Measurements from ENCODE around the gene SEPTIN8. TPM values are rescaled to one million over a fixed set of nuclear protein-coding genes. Genes with fewer than 3 reads are reported as not detected.
A peak's percentile ranks its signal among the peaks of the same experiment; 100 is the strongest.

The SEPTIN8 gene
- total and polyA plus RNA-seq, 11 donors = 11.0 to 47.6 (median 33.6) TPM

GRCh38 chr5:132756542-132756941, 20.5 kb downstream of the SEPTIN8 start:
- Histone ChIP-seq H3K4me3 (no peak overlapping the region), H3K36me3 (peaks cover 0 to 64% (median 49%) of the 10 kb centered on the region in 9 donors), H3K9me3 (no peaks in the 10 kb centered on the region), H3K27me3 (no peaks in the 10 kb centered on the region), H3K4me1 (peaks cover 0 to 2% (median 0%) of the 10 kb centered on the region in 12 donors), H3K27ac (no peak overlapping the region)
- DNase-seq (no peak), ATAC-seq (no peak)
- 74 to 91% (median 87%) methylated on average over 5 of the region's 5 CpGs for WGBS, 4 donors
- TF ChIP-seq POLR2A (IDR thresholded peaks at IDR 0.05) (no peak), CTCF (IDR thresholded peaks at IDR 0.05) (no peak)
- intact Hi-C loops (cut with DNase I) = loop anchor here in 3 of 10 donors (5.0 to 10.0 kb wide), 3 partner anchors 58 to 68 kb away; partner anchors contain the start of gene SOWAHA (in 1 of the 3)

GRCh38 chr5:132754947-132755346, 22.1 kb downstream of the SEPTIN8 start:
- no peak overlapping the region for H3K4me3 ChIP-seq
- ATAC-seq = peak in 2 of 4 donors; percentile 22 to 36

GRCh38 chr5:132754111-132754510, 22.9 kb downstream of the SEPTIN8 start:
- Histone ChIP-seq H3K4me1 (peaks cover 0 to 2% (median 0%) of the 10 kb centered on the region in 12 donors), H3K9me3 (no peaks in the 10 kb centered on the region), H3K27me3 (no peaks in the 10 kb centered on the region), H3K36me3 (peaks cover 0 to 44% (median 26%) of the 10 kb centered on the region in 9 donors), H3K4me3 (no peak overlapping the region), H3K27ac (no peak overlapping the region)
- WGBS, 4 donors = 94 to 95% (median 94%) methylated on average over 4 of the region's 4 CpGs
- no peak for TF ChIP-seq POLR2A (IDR thresholded peaks at IDR 0.05)
- no peak for TF ChIP-seq CTCF (IDR thresholded peaks at IDR 0.05)
- intact Hi-C loops (cut with DNase I) = loop anchor here in 5 of 10 donors (5.0 to 10.0 kb wide), 4 partner anchors 61 to 71 kb away; partner anchors contain the start of gene SOWAHA (in 1 of the 5)
- DNase-seq (no peak), ATAC-seq (no peak)

More at GRCh38 chr5:132754947-132755346, 22.1 kb downstream of the SEPTIN8 start:
- no peak for DNase-seq
- peaks cover 0 to 52% (median 33%) of the 10 kb centered on the region in 9 donors for H3K36me3 ChIP-seq
- H3K27me3 ChIP-seq = no peaks in the 10 kb centered on the region
- TF ChIP-seq POLR2A (IDR thresholded peaks at IDR 0.05) (no peak), CTCF (IDR thresholded peaks at IDR 0.05) (peak in 6 of 12 donors; percentile 15 to 36 (median 20))
- H3K27ac ChIP-seq = no peak overlapping the region
- intact Hi-C loops (cut with DNase I) = loop anchor here in 6 of 10 donors (5.0 to 10.0 kb wide), 4 partner anchors 60 to 70 kb away; partner anchors contain the start of gene SOWAHA (in 1 of the 6)
- H3K9me3 ChIP-seq = no peaks in the 10 kb centered on the region
- peaks cover 0 to 2% (median 0%) of the 10 kb centered on the region in 12 donors for H3K4me1 ChIP-seq

GRCh38 chr5:132753135-132753987, 23.7 kb downstream of the SEPTIN8 start:
- no peak for TF ChIP-seq POLR2A (IDR thresholded peaks at IDR 0.05)
- TF ChIP-seq CTCF (IDR thresholded peaks at IDR 0.05) = peak in 2 of 12 donors; percentile 12
- H3K36me3 ChIP-seq = peaks cover 0 to 37% (median 18%) of the 10 kb centered on the region in 9 donors
- no peaks in the 10 kb centered on the region for H3K9me3 ChIP-seq
- no peak overlapping the region for H3K27ac ChIP-seq
- intact Hi-C loops (cut with DNase I) = loop anchor here in 6 of 10 donors (2.0 to 10.0 kb wide), 5 partner anchors 61 to 71 kb away; partner anchors contain the start of gene SOWAHA (in 1 of the 6)
- H3K4me1 ChIP-seq = peaks cover 0 to 2% (median 0%) of the 10 kb centered on the region in 12 donors
- H3K4me3 ChIP-seq = no peak overlapping the region
- no peak for DNase-seq
- ATAC-seq = peak in 2 of 4 donors; percentile 24 to 45
- 75 to 91% (median 78%) methylated on average over 2 of the region's 2 CpGs for WGBS, 4 donors
- peaks cover 0 to 2% (median 0%) of the 10 kb centered on the region in 9 donors for H3K27me3 ChIP-seq
